Measurements from ENCODE around the gene DOCK1. TPM values are rescaled to one million over a fixed set of nuclear protein-coding genes. Genes with fewer than 3 reads are reported as not detected.

The DOCK1 gene
- total RNA-seq, 2 experiments from 2014 or later: 0.05 TPM; not detected in 1

DNA sequence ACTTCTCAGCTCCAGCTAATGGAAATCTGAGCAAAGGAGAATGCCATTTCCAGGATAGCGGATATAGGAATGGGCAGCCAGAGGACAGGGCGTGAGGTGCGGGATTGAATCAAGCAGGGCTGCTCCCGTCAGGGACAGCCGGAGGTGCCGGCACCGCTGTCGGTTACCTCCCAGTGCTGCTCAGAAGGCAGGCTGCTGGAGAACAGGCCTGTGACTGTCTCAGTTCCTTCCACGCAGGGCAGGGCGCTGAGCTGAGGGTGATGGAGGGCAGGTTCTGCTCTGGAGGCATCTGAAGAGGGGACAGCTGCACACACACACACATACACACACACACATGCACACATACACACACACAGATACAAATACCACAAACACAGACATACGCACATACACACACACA, 111.1 kb downstream of the DOCK1 start:
- Mint-ChIP-seq H3K4me3 (no peak overlapping the region), H3K36me3 (ENCODE audit: low read depth) (no peaks in the 10 kb centered on the region), H3K27me3 (no peaks in the 10 kb centered on the region), H3K9me3 (no peaks in the 10 kb centered on the region), H3K4me1 (no peaks in the 10 kb centered on the region), H3K27ac (no peak overlapping the region)
- POLR2A ChIA-PET: no interaction called here
- no peak for DNase-seq
- CTCF ChIA-PET: no interaction called here

DNA sequence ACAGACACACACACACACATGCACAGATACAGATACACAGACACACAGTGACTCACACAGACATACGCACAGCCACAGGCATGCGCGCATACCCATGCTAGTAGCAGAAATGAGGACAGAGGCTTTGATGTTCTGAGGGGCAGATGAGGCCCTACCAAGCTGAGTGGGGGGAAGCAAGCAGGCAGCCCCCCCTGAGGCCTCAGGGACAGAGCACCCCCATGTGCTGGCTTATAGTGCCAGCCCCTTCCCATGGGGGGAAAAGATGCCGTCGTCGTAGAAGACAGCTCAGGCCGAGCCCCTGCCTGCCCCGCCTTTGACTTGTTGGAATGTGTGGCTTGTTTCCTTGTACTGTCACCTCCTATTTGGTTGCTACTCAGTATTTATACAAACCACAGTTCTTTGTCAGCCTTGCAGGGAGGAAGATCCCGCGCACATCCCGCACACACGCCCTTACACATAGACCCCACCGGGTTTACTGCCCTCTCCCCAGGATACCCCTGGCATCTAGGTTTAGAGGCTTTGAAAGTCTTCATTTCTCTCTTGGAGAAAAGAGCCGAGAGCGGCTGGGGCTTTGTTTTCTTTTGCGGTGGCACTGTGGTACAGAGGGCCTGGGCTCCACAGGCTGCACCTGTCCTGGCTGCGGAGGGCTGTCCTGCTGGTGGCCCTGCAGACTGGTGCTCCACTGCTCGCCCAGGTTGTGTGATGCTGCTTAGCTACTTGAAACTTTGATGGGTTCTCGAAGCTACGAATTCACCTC, 112.5 kb downstream of the DOCK1 start:
- Mint-ChIP-seq H3K9me3 (no peaks in the 10 kb centered on the region), H3K27me3 (no peaks in the 10 kb centered on the region), H3K4me1 (no peaks in the 10 kb centered on the region), H3K27ac (no peak overlapping the region), H3K36me3 (ENCODE audit: low read depth) (no peaks in the 10 kb centered on the region), H3K4me3 (no peak overlapping the region)
- POLR2A ChIA-PET: no interaction called here
- CTCF ChIA-PET: no interaction called here
- DNase-seq: no peak

DNA sequence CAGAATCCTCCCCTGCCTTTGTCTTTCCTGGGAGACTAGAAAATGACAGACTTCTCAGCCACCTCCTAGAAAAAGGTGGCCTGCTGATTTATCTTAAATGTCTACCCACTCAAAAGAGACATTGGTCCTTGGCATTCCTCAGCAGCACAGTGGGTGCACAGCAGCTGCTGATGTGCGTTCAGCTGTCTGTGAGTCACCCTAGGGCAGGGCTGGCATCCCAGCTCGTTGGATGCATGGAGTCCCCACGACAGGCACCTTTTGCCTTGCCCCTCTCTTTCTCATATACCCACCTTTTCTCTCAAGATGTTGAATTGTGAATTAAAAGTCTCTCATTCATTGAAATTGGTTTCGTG, 113.0 kb downstream of the DOCK1 start:
- ChIA-PET CTCF (no interaction called here), POLR2A (no interaction called here)
- H3K4me3 Mint-ChIP-seq: no peak overlapping the region
- no peaks in the 10 kb centered on the region for H3K27me3 Mint-ChIP-seq
- H3K27ac Mint-ChIP-seq: no peak overlapping the region
- H3K4me1 Mint-ChIP-seq: no peaks in the 10 kb centered on the region
- no peaks in the 10 kb centered on the region for H3K36me3 Mint-ChIP-seq (ENCODE audit: low read depth)
- no peak for DNase-seq
- H3K9me3 Mint-ChIP-seq: no peaks in the 10 kb centered on the region

DNA sequence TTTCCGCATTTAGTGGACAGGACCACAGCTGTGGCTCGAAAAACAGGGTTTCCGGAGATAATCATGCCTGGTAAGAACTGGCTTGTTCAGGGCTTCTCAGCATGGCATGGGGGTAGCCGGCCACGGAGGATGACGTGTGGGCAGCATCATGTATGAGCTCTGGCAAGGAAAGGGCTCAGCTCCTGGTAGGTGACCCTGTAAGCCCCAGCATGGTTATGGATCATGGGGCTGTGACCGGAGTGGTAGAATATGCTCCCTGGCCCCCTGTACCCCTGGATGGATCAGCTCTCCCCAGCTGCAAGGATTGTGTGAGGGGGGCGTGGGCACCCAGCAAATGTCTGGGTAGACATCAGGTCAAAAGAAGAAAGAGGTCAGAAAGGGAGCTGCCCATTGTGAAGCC, 113.5 kb downstream of the DOCK1 start:
- Mint-ChIP-seq H3K36me3 (ENCODE audit: low read depth) (no peaks in the 10 kb centered on the region), H3K9me3 (no peaks in the 10 kb centered on the region), H3K4me1 (no peaks in the 10 kb centered on the region), H3K27me3 (no peaks in the 10 kb centered on the region), H3K27ac (no peak overlapping the region), H3K4me3 (no peak overlapping the region)
- POLR2A ChIA-PET: no interaction called here
- no peak for DNase-seq
- CTCF ChIA-PET: no interaction called here

DNA sequence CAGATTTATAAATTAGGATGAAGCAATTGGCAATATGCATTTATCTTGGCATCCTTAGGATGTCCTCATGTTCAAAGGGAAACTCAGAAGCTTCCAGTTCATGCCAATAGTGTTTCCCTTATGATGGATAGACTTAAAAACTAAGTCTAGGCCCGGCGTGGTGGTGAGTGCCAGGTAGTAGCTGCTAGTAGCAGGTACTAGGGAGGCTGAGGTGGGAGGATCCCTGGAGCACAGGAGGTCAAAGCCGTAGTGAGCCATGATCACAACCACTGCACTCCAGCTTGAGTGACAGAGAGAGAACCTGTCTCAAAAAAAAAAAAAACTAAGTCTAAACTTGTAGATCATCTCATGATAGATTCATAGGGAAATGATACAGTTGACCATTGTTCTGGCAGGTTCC, 115.0 kb downstream of the DOCK1 start:
- Mint-ChIP-seq H3K9me3 (no peaks in the 10 kb centered on the region), H3K27me3 (no peaks in the 10 kb centered on the region), H3K4me1 (no peaks in the 10 kb centered on the region), H3K36me3 (ENCODE audit: low read depth) (no peaks in the 10 kb centered on the region), H3K27ac (no peak overlapping the region), H3K4me3 (no peak overlapping the region)
- ChIA-PET CTCF (interaction anchor here (0.8 kb wide), 1 partner anchor 9 kb away, joined by 3 read pairs; no protein-coding TSS in a partner anchor), POLR2A (no interaction called here)
- DNase-seq: no peak

DNA sequence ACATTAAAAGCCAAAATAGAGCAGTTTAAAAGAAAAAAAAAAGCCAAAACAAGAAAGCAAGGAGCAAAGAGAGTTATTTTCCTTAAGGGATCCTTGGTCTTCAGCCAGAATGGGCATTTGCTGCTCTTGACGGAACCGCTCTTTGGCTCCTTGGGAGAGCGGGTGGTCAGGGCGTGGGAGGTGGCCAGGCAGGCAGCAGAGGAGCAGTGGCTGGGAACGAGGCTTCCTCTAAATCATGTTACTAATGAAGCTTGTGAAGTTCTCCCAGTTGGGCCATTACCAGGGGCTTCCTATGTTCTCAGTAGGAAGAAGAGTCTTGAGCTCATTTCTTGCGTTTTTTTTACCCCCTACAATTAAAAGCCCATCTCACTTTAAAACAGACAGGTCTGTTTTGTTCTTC, 116.6 kb downstream of the DOCK1 start:
- Mint-ChIP-seq H3K9me3 (no peaks in the 10 kb centered on the region), H3K4me3 (no peak overlapping the region), H3K4me1 (no peaks in the 10 kb centered on the region), H3K27me3 (no peaks in the 10 kb centered on the region), H3K36me3 (ENCODE audit: low read depth) (no peaks in the 10 kb centered on the region), H3K27ac (no peak overlapping the region)
- CTCF ChIA-PET: no interaction called here
- DNase-seq: no peak
- POLR2A ChIA-PET: no interaction called here

DNA sequence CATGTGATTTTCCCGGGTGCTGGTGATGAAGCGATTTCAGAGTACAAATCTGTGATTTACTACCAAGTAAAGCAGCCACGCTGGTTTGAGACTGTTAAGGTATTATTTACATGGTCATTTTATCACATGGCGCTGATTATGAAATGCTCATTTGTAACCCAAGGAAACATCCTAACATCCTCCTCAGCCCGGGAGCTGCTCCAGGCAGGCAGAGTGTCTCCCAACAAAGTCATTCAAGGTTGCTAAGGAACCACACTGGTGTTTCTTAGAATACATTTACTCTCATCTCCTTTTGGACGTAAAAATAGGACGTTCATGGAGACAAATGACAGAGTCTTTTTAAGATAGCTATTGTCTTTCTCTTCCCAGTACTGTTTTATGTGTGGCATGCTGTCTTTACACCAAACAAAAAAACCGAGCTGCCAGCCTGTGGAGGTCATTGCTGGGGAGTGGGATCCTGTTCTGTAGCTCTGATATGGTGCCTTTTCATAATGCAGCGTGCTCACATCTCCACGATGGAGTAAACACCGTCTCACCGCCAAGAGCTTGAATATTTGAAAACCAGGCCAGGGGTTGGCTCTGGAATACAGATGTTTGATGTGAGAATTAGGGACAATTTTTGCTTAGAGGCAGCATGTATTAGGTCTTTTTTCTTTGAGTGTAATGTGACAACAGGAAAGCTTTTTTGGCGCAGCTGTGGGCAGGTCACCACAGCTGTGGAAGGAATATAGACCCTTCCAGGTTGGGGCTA, 119.6 kb downstream of the DOCK1 start:
- CTCF ChIA-PET: no interaction called here
- Mint-ChIP-seq H3K36me3 (ENCODE audit: low read depth) (no peaks in the 10 kb centered on the region), H3K27ac (no peak overlapping the region), H3K27me3 (no peaks in the 10 kb centered on the region), H3K9me3 (no peaks in the 10 kb centered on the region), H3K4me3 (no peak overlapping the region), H3K4me1 (no peaks in the 10 kb centered on the region)
- no peak for DNase-seq
- POLR2A ChIA-PET: no interaction called here

DNA sequence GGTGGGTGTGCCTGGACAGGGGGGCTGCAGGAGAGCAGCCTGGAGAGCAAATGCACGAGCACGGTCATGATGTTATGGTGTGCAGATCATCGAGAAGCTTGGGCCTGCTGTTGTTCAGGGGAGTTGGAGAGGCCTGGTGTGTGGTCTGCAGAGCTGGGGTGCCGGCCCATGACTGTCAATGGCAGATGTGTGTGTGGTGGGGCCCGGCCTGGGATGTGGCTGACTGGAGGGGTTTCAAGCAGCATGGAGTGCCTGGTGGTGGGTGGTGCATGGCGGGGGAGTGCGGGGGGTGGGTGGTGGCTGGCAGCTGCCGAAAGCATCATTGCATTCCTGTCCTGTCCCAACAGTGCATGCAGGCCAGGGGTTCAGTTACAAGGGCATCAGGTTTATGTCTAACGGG, 122.6 kb downstream of the DOCK1 start:
- CTCF ChIA-PET: no interaction called here
- H3K9me3 Mint-ChIP-seq: no peaks in the 10 kb centered on the region
- no peaks in the 10 kb centered on the region for H3K27me3 Mint-ChIP-seq
- no peaks in the 10 kb centered on the region for H3K36me3 Mint-ChIP-seq (ENCODE audit: low read depth)
- DNase-seq: no peak
- POLR2A ChIA-PET: no interaction called here
- H3K27ac Mint-ChIP-seq: no peak overlapping the region
- H3K4me1 Mint-ChIP-seq: no peaks in the 10 kb centered on the region
- no peak overlapping the region for H3K4me3 Mint-ChIP-seq

DNA sequence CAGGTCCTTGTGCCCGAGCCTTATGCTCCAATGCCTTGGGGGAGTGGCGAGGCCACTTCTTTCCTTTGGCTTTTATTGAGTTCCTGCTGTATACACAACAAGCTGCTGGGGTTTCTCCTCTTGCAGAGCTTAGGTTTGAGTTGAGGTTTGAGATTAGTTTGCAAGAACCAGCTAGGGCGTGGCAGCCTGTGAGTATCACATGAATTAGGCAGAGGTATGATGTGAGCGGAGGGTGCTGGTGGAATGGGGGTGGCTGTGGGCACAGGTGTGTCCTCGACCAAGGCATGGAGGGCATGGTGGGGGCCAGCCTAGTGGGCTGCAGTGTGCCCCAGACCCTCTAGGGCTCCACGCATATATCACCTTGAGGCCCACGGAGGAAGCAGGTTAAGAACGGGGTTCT, 123.3 kb downstream of the DOCK1 start:
- no peaks in the 10 kb centered on the region for H3K36me3 Mint-ChIP-seq (ENCODE audit: low read depth)
- H3K27ac Mint-ChIP-seq: no peak overlapping the region
- no peaks in the 10 kb centered on the region for H3K27me3 Mint-ChIP-seq
- ChIA-PET POLR2A (no interaction called here), CTCF (interaction anchor here (0.9 kb wide), 1 partner anchor 8 kb away, joined by 3 read pairs; no protein-coding TSS in a partner anchor)
- no peaks in the 10 kb centered on the region for H3K4me1 Mint-ChIP-seq
- no peaks in the 10 kb centered on the region for H3K9me3 Mint-ChIP-seq
- no peak overlapping the region for H3K4me3 Mint-ChIP-seq
- no peak for DNase-seq

DNA sequence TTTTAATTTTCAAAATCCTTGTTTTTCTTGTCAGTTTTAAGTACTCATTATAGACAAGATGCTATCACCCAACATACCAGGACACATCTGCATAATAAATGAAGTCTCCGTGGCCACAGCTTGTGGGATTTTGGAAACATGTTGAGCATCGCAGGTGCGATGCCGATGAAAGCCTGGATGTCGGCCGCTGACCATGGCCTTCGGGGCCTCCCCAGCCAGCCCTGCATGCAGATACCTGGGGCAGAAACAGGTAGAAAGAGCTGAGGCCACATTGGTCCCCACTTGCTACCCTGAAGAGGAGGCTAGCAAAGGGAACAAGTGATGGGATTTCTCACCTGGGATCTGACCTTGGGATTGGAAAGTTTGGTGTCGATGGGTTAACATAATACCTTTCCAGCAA, 123.8 kb downstream of the DOCK1 start:
- no peaks in the 10 kb centered on the region for H3K4me1 Mint-ChIP-seq
- H3K27ac Mint-ChIP-seq: no peak overlapping the region
- POLR2A ChIA-PET: no interaction called here
- no peaks in the 10 kb centered on the region for H3K27me3 Mint-ChIP-seq
- H3K9me3 Mint-ChIP-seq: no peaks in the 10 kb centered on the region
- H3K36me3 Mint-ChIP-seq (ENCODE audit: low read depth): no peaks in the 10 kb centered on the region
- CTCF ChIA-PET: interaction anchor here (0.9 kb wide), 1 partner anchor 9 kb away, joined by 3 read pairs; no protein-coding TSS in a partner anchor
- DNase-seq: no peak
- H3K4me3 Mint-ChIP-seq: no peak overlapping the region

DNA sequence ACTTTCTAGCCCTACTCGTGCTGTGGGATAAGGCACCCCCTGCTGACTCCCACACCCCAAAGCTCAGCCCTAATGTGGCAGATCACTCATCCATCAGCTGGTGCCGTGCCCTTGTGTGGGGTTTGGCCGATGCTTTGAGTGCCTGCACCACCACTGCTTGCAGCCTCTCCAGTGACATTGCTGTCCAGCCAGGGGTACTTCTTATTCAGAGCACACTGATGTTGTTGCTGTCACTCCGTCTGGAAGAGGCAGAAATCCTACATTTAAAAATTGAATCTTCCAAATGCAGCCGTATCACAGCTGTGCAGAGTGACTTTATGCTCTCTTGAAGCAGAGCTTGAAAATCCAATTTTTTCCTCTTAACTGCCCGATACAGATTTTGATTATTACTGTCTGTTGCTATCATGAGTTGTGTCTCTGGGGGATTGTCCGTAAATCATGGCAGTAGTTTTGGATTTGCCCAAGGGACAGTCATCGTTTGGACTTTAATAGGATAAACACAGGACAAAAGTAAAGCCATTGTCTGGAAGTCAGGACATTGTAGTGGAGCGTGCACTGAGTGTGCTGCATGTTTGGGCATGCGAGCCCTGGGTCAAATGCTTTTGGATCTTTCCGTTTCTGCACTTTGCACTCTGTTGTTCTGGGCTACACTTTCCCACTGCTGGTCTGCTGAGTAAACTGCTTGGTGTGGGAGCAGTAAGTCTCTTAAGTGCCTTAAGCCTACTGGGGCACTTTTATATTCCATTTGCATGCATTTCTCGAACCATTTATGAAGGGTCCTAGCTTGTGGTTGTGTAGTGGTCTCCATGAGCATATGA, 128.2 kb downstream of the DOCK1 start:
- ChIA-PET POLR2A (no interaction called here), CTCF (no interaction called here)
- H3K27ac Mint-ChIP-seq: no peak overlapping the region
- no peaks in the 10 kb centered on the region for H3K36me3 Mint-ChIP-seq (ENCODE audit: low read depth)
- no peaks in the 10 kb centered on the region for H3K27me3 Mint-ChIP-seq
- no peak overlapping the region for H3K4me3 Mint-ChIP-seq
- H3K4me1 Mint-ChIP-seq: no peaks in the 10 kb centered on the region
- no peak for DNase-seq
- no peaks in the 10 kb centered on the region for H3K9me3 Mint-ChIP-seq

DNA sequence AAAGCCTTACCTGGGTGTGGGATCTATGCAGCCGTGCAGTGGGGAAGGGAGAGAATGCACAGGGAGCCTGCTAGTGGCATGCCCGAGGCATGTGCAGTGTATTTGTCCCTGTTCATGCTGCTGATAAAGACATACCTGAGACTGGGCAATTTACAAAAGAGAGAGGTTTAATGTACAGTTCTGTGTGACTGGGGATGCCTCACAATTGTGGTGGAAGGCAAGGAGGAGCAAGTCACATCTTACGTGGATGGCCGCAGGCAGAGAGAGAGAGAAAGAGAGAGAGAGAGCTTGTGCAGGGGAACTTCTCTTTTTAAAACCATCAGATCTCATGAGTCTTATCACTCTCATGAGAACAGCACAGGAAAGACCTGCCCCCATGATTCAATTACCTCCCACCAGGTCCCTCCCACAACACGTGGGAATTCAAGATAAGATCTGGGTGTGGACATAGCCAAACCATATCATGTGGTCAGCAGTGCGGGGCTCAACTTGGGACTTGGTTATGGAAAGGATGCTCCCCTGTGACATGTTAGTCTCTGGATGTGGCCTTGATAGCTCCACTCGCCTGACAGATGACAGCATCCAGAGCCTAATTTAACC, 128.9 kb downstream of the DOCK1 start:
- DNase-seq: no peak
- H3K27me3 Mint-ChIP-seq: no peaks in the 10 kb centered on the region
- no peak overlapping the region for H3K4me3 Mint-ChIP-seq
- no peaks in the 10 kb centered on the region for H3K4me1 Mint-ChIP-seq
- CTCF ChIA-PET: no interaction called here
- H3K36me3 Mint-ChIP-seq (ENCODE audit: low read depth): no peaks in the 10 kb centered on the region
- no peaks in the 10 kb centered on the region for H3K9me3 Mint-ChIP-seq
- POLR2A ChIA-PET: no interaction called here
- no peak overlapping the region for H3K27ac Mint-ChIP-seq

DNA sequence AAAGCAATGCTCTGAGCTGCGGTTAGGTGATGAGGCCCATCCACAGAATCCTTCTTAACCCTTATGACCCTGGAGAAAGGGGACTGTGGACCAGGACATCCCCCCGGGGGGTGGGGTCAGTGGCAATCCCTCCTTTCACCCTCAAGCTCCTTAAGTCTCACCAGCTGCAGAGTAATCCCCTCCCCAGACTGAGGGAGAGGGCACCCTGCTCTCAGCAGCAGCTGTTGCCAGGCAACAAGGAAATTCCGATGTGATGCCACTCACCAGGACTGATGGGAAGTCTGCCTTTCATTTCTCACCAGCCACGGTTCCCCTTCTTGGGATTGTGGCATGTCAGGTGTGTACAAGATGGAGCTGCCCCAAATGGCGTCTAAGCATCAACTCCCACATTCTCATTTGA, 129.6 kb downstream of the DOCK1 start:
- POLR2A ChIA-PET: no interaction called here
- no peak overlapping the region for H3K4me3 Mint-ChIP-seq

More for the DNA sequence above, 129.6 kb downstream of the DOCK1 start:
- H3K36me3 Mint-ChIP-seq (ENCODE audit: low read depth): no peaks in the 10 kb centered on the region
- CTCF ChIA-PET: no interaction called here
- DNase-seq: no peak
- no peak overlapping the region for H3K27ac Mint-ChIP-seq
- no peaks in the 10 kb centered on the region for H3K27me3 Mint-ChIP-seq
- H3K4me1 Mint-ChIP-seq: no peaks in the 10 kb centered on the region
- no peaks in the 10 kb centered on the region for H3K9me3 Mint-ChIP-seq

Measured in activated CD4-positive, alpha-beta T cell treated with anti-CD3 and anti-CD28 coated beads, Interleukin-2, amount 10 ng/mL, durations not matched to agents 7 days and 5 days (primary cell).